Measurements from ENCODE around the gene CD79A. TPM values are rescaled to one million over a fixed set of nuclear protein-coding genes. Genes with fewer than 3 reads are reported as not detected.

The CD79A gene
- total and polyA plus RNA-seq, 2 donors (not counting 3 experiments of a cell fraction or from before 2014, with no cell fraction given): 0.32 TPM; not detected in 1

GRCh38 chr19:41901707-41902360 lies 24.8 kb downstream of the CD79A start:
- no peak overlapping the region for H3K9ac ChIP-seq (replicated peaks; ENCODE audit: extremely low read depth, insufficient read depth, low read length)
- H3K27me3 ChIP-seq (ENCODE audit: control insufficient read depth in 2 of 2, insufficient read depth in 2 of 2, low read length in 2 of 2): no peaks in the 10 kb centered on the region
- no peaks in the 10 kb centered on the region for H3K79me2 ChIP-seq (ENCODE audit: control insufficient read depth, insufficient read depth, low read length)
- FAIRE-seq (no peak), DNase-seq (ENCODE audit: low read depth, low spot score) (no peak)
- ChIA-PET POLR2A (no interaction called here), CTCF (interaction anchor here (0.9 to 1.3 kb wide), 2 partner anchors 17 to 28 kb away, joined by 3 to 5 read pairs; no protein-coding TSS in a partner anchor)
- intact Hi-C loops (cut with micrococcal nuclease): no loop called here
- peaks cover 9 to 62% of the 10 kb centered on the region in 2 experiments for H3K36me3 ChIP-seq (ENCODE audit: control insufficient read depth in 2 of 2, extremely low read depth in 1 of 2, insufficient read depth in 2 of 2, low read length in 2 of 2)
- H3K4me3 ChIP-seq (replicated peaks in 1 of 3; ENCODE audit: insufficient read depth in 1 of 3, low read depth in 1 of 3, low read length in 3 of 3): no peak overlapping the region
- no peaks in the 10 kb centered on the region for H3K9me1 ChIP-seq (replicated peaks; ENCODE audit: control insufficient read depth, extremely low read depth, insufficient read depth, low read length)
- BruUV-seq (replicated peaks): no TSS peak
- no peaks in the 10 kb centered on the region for H4K20me1 ChIP-seq (replicated peaks; ENCODE audit: control insufficient read depth, extremely low read depth, insufficient read depth, low read length)
- dilution Hi-C loops (cut with MboI; ENCODE audit: extremely low pct_ligation_motif_present, low sequenced_read_pairs): no loop called here
- H3K27ac ChIP-seq (ENCODE audit: insufficient read depth, low read depth, low read length): no peak overlapping the region
- H2AFZ ChIP-seq (ENCODE audit: low read depth, low read length): no peak overlapping the region
- H3K4me1 ChIP-seq (ENCODE audit: control insufficient read depth, extremely low read depth, insufficient read depth, low read length): no peaks in the 10 kb centered on the region
- no peak overlapping the region for H3K4me2 ChIP-seq (ENCODE audit: insufficient read depth, low read length)
- TF ChIP-seq JUN (IDR thresholded peaks at IDR 0.05; ENCODE audit: borderline replicate concordance, insufficient read depth, insufficient read length, low read depth) (no peak), CTCF (IDR thresholded peaks at IDR 0.05; ENCODE audit: extremely low read depth in 1 of 2, insufficient read depth in 1 of 2, low read depth in 1 of 2, low read length in 2 of 2) (no peak)
- H3K9me3 ChIP-seq (replicated peaks; ENCODE audit: control insufficient read depth, insufficient read depth, low read length): no peaks in the 10 kb centered on the region

GRCh38 chr19:41902594-41902993 lies 25.5 kb downstream of the CD79A start:
- peaks cover 9 to 63% of the 10 kb centered on the region in 2 experiments for H3K36me3 ChIP-seq (ENCODE audit: control insufficient read depth in 2 of 2, extremely low read depth in 1 of 2, insufficient read depth in 2 of 2, low read length in 2 of 2)
- no peak overlapping the region for H3K4me2 ChIP-seq (ENCODE audit: insufficient read depth, low read length)
- H3K4me1 ChIP-seq (ENCODE audit: control insufficient read depth, extremely low read depth, insufficient read depth, low read length): no peaks in the 10 kb centered on the region
- H4K20me1 ChIP-seq (replicated peaks; ENCODE audit: control insufficient read depth, extremely low read depth, insufficient read depth, low read length): no peaks in the 10 kb centered on the region
- H3K79me2 ChIP-seq (ENCODE audit: control insufficient read depth, insufficient read depth, low read length): no peaks in the 10 kb centered on the region
- dilution Hi-C loops (cut with MboI; ENCODE audit: extremely low pct_ligation_motif_present, low sequenced_read_pairs): no loop called here
- DNase-seq (ENCODE audit: low read depth, low spot score) (no peak), FAIRE-seq (no peak)
- TF ChIP-seq MYC (IDR thresholded peaks at IDR 0.05; ENCODE audit: low read depth, low read length) (no peak), CTCF (IDR thresholded peaks at IDR 0.05; ENCODE audit: extremely low read depth in 1 of 2, insufficient read depth in 1 of 2, low read depth in 1 of 2, low read length in 2 of 2) (no peak), POLR2A (IDR thresholded peaks at IDR 0.05; ENCODE audit: low read depth, low read length) (no peak), GATA2 (IDR thresholded peaks at IDR 0.05; ENCODE audit: insufficient read depth, insufficient read length, low read depth, low read length) (no peak), JUN (IDR thresholded peaks at IDR 0.05; ENCODE audit: borderline replicate concordance, insufficient read depth, insufficient read length, low read depth) (no peak), FOS (IDR thresholded peaks at IDR 0.05; ENCODE audit: borderline replicate concordance, insufficient read depth, low read length) (no peak), MAX (IDR thresholded peaks at IDR 0.05; ENCODE audit: insufficient read depth, insufficient read length) (no peak), EZH2 (IDR thresholded peaks at IDR 0.05; ENCODE audit: borderline replicate concordance, low read depth, low read length, severe bottlenecking) (no peak)
- H3K9ac ChIP-seq (replicated peaks; ENCODE audit: extremely low read depth, insufficient read depth, low read length): no peak overlapping the region
- no peak overlapping the region for H3K27ac ChIP-seq (ENCODE audit: insufficient read depth, low read depth, low read length)
- H2AFZ ChIP-seq (ENCODE audit: low read depth, low read length): no peak overlapping the region
- ChIA-PET POLR2A (interaction anchor here (0.8 kb wide), 1 partner anchor 43 kb away, joined by 3 read pairs; no protein-coding TSS in a partner anchor), CTCF (interaction anchor here (0.9 to 1.3 kb wide), 2 partner anchors 17 to 29 kb away, joined by 3 to 5 read pairs; no protein-coding TSS in a partner anchor)
- BruUV-seq (replicated peaks): no TSS peak
- H3K4me3 ChIP-seq (replicated peaks in 1 of 3; ENCODE audit: insufficient read depth in 1 of 3, low read depth in 1 of 3, low read length in 3 of 3): no peak overlapping the region
- no peaks in the 10 kb centered on the region for H3K9me1 ChIP-seq (replicated peaks; ENCODE audit: control insufficient read depth, extremely low read depth, insufficient read depth, low read length)
- H3K9me3 ChIP-seq (replicated peaks; ENCODE audit: control insufficient read depth, insufficient read depth, low read length): no peaks in the 10 kb centered on the region
- no peaks in the 10 kb centered on the region for H3K27me3 ChIP-seq (ENCODE audit: control insufficient read depth in 2 of 2, insufficient read depth in 2 of 2, low read length in 2 of 2)
- intact Hi-C loops (cut with micrococcal nuclease): no loop called here
